ENCODE data around the gene SLC12A8.

- no peak for TF ChIP-seq CTCF (IDR thresholded peaks at IDR 0.05)
- no peak for TF ChIP-seq POLR2A (IDR thresholded peaks at IDR 0.05)
Observed at GRCh38 chr3:125206934-125207333, 5.6 kb downstream of the SLC12A8 start.
